ENCODE measurements around the gene DSCAM.

- TF ChIP-seq EZH2 (IDR thresholded peaks at IDR 0.05) (no peak), CTCF (IDR thresholded peaks at IDR 0.05 in 2 of 3, conservative IDR thresholded peaks at IDR 0.05 in 1 of 3; ENCODE audit: borderline replicate concordance in 1 of 3, insufficient read depth in 1 of 3, low read depth in 2 of 3, low read length in 2 of 3) (no peak), POLR2A (IDR thresholded peaks at IDR 0.05; ENCODE audit: borderline replicate concordance, extremely low read depth, insufficient read depth, insufficient read length) (no peak), ATF3 (IDR thresholded peaks at IDR 0.05) (no peak), POLR2AphosphoS5 (IDR thresholded peaks at IDR 0.05; ENCODE audit: low read depth, low read length) (no peak), MAX (IDR thresholded peaks at IDR 0.05) (no peak), TCF7L2 (IDR thresholded peaks at IDR 0.05; ENCODE audit: borderline replicate concordance, extremely low read depth, insufficient read depth, insufficient read length) (no peak), EGR1 (IDR thresholded peaks at IDR 0.05; ENCODE audit: low read depth) (no peak)
These were observed 162.2 kb downstream of the DSCAM start for GRCh38 chr21:40684726-40685125.

Measured in HCT116 (cell line).